GM21390 (cell line): ENCODE data around the gene SCARF2.
"Not testable (repeated sequence)": the region's sequence is repeated elsewhere in the genome, so short reads cannot be mapped to it uniquely, and the experiment has no call there.

Source experiments
- ATAC-seq: cut with Tn5 transposase; IDR thresholded peaks from one replicate; pipeline ENCODE4 v1.9.1; 2021; ENCODE audit not compliant: unreplicated experiment

SCARF2 gene

DNA sequence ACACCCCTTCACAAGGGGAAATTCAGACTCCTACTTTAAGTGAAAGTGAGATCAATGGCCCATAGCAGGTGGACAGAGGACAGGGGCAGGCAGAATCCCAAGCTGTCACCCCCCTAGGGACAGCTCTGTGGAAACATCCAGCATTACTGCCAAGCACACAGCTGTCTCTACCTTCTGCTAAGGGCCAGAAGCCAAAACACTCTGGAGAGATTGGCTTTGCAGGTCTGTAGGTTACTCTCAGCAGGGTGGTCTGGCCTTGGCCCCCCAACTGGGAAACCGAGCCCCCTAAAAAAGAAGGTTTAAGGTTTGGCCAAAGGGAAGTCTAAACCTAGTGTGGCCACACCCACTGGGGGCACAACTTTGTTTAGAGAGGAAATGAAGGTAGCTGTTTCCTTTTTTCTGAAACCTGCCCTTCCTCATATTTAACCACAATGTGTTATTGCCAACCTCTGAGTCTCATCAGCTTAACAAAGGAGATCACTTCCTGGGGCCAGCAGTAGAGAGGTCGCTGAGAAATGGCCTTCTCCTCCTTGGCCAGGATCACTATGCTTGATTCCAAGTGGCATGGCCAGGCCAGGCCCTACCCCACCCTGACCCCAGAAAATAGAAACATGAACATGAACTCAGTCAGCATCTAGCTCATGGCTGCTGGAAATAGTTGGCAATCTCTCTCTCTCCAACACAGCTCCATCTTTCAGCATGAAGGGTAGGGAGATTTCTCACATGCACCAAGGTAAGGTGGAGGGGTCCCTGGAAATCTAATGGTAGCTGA lies 25.9 kb upstream of the SCARF2 start:
- no peak for ATAC-seq

DNA sequence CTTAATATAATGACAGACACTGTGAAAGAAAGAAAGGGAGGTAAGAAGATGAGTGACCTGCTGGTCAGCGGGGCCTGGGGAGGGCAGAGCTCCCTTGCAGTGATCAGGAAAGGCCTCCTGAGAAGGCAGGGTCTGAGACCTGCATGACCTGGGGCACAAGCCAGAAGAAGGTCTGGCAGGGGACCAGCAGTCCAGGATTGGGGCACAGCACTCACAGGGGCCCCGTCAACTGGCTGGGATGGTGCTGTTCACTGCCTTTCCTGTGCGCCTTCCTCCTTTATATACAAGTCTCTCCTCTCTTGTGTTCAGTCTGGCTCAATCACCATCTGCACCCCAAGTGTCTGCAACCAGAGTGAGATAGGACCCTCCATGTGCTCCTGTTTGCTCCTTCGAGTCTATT lies 22.2 kb upstream of the SCARF2 start:
- ATAC-seq, result no peak

- no peak for ATAC-seq
Observed at GRCh38 chr22:20459152-20459542, 21.5 kb upstream of the SCARF2 start.

DNA sequence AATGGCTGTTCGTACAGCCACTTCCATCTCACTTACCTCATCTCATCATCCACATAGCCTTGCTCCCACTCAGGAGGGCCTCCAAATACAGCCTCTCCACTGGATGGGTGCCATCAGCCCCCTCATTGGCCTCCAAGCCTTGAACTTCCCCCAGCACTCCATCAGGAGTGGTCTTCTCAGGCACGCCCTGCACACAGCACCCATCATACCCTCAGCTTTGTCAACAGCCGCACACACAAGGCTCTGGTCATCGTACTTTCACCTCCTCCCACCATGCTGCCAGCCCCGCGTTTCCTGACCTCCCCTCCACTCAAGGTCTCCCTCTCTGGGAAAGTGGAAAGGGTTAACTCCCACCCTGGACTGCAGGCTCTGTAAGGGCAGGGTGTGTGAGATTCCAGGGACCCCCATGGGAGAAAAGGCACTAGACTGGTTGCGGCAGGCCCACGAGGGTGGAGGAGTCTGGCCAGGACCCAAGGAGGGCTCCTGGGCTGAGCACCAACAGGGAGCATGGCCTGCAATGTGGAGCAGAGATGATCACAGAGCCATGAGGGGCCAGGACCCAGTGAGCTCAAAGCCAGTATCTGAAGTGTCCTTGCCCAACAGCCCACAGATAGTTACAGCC lies 21.0 kb upstream of the SCARF2 start:
- no peak for ATAC-seq

DNA sequence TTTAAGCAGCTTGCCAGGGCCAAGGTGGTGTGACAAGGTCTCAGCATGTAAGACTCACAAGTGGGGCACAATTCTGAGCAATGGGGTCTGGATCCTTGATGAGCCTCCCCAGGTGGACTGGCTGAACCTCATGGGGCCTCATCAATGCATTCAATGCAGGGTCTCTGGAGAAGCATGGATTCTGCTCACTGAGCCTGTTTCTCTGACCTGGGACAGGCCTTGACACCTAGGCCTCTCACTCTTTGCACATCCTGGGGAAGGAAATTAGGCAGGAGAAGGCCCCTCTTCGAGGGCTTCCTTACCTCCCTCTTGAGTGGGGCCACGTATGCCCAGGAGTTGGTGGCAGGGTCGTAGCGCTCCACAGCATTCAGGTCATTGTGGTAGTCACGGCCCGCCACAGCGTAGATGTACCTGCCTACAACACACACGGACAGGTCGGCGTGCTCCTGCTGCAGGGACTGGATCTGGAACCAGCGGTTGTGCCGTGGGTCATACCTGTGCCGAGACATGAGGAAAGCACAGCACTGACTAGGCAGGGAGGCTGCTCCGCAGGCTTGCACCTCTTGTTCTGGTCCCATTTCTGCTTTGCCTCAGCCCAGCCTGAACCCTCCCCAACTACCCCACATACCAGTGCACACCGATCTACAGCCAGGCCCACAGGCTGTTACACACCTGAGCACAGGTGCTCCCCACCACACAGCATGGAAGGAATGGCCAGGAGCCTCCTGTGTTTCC lies 20.0 kb upstream of the SCARF2 start:
- ATAC-seq, result no peak

GRCh38 chr22:20456722-20457076 lies 19.1 kb upstream of the SCARF2 start:
- ATAC-seq, result no peak

- no peak for ATAC-seq
Observed at GRCh38 chr22:20456064-20456721, 18.6 kb upstream of the SCARF2 start.

DNA sequence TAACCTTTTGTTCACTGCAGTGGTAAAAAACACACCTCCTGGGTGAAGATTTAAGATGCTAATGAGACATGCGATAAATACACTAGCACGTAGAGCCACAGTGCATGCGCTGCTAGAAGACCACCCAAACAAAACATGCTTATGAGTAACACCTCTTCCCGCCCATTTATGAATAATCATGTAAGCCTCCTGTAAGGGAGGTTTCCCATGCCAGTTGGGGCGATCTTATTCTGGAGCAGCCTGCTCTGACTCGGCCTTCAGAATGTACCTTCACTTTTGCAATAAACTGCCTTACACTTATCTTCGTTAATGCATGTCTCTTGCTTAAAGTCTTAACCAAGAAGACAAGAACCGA lies 18.1 kb upstream of the SCARF2 start:
- ATAC-seq, result no peak

- no peak for ATAC-seq
Observed at GRCh38 chr22:20453222-20453621, 15.6 kb upstream of the SCARF2 start.

GRCh38 chr22:20451920-20452319 lies 14.3 kb upstream of the SCARF2 start:
- ATAC-seq, result no peak

DNA sequence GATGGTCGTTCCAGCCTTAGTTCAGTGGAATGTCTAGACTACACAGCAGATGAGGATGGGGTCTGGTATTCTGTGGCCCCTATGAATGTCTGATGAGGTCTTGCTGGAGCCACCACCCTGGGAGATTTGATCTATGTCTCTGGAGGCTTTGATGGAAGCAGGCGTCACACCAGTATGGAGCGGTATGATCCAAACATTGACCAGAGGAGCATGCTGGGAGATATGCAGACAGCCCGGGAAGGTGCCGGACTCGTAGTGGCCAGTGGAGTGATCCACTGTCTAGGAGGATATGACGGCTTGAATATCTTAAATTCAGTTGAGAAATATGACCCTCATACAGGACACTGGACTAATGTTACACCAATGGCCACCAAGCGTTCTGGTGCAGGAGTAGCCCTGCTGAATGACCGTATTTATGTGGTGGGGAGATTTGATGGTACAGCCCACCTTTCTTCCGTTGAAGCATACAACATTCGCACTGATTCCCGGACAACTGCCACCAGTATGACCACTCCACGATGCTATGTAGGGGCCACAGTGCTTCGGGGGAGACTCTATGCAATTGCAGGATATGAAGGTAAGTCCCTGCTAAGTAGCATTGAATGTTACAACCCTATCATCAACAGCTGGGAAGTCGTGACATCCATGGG lies 13.6 kb upstream of the SCARF2 start:
- not testable (repeated sequence) for ATAC-seq

- no peak for ATAC-seq
Observed at GRCh38 chr22:20450551-20450906, 12.9 kb upstream of the SCARF2 start.

DNA sequence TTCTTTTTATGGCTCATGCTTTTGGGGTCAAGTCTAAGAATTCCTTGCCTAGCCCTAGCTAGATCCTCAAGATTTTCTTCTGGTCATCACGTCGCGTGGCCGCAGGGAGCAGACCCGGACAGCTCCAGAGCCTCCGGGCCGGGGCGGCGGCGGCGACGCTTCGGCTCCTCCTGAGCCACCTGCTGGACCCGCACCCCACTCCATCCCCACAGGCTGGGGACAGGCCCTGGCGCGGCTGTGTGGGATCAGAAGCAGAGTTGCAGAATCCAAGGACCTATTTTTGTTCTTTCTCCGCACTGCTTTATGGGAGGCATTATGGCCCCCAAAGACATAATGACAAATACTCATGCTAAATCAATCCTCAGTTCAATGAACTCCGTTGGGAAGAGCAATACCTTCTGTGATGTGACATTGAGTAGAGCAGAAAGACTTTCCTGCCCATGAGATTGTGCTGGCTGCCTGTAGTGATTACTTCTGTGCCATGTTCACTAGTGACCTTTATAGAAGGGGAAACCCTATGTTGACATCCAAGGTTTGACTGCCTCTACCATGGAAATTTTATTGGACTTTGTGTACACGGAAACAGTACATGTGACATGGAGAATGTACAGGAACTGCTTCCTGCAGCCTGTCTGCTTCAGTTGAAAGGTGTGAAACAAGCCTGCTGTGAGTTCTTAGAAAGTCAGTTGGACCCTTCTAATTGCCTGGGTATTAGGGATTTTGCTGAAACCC lies 12.4 kb upstream of the SCARF2 start:
- ATAC-seq, result no peak

- ATAC-seq, result no peak
Observed at GRCh38 chr22:20448630-20449029, 11.0 kb upstream of the SCARF2 start.

- ATAC-seq, result no peak
Observed at GRCh38 chr22:20446383-20446970, 8.9 kb upstream of the SCARF2 start.

DNA sequence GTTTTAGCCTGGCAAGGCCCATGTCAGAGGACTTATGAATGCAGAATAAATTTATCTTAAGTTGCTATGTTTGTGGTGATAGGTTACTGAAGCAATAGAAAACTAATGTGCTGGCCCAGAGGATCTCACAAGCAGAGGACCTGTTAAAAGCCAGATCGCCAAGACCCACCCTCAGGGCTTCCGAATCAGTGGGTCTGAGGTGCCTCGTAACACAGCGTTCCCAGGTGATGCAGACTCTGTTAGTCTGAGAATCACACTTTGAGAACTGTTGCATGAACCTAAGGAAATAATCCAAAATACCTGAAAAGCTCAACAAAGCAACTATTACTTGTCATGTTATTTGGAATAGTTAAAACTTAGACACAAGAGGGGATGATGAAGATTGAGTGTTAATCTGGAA lies 6.7 kb upstream of the SCARF2 start:
- no peak for ATAC-seq

GRCh38 chr22:20442485-20443284 lies 5.1 kb upstream of the SCARF2 start:
- ATAC-seq, result no peak

- no peak for ATAC-seq
Observed at GRCh38 chr22:20441631-20442484, 4.2 kb upstream of the SCARF2 start.
